RCC 7860 (cell line): ENCODE data around the gene ARMC2.

Source experiments
- DNase-seq: peaks from one replicate; pipeline ENCODE4 v3.0.0-alpha.2; 2015; ENCODE audit warnings: low spot score
- FAIRE-seq: peaks from 2 replicates; lab custom pipeline; 2012; peaks lifted over from hg19 to GRCh38; lab: Jason Lieb, UNC

ARMC2 gene

DNA sequence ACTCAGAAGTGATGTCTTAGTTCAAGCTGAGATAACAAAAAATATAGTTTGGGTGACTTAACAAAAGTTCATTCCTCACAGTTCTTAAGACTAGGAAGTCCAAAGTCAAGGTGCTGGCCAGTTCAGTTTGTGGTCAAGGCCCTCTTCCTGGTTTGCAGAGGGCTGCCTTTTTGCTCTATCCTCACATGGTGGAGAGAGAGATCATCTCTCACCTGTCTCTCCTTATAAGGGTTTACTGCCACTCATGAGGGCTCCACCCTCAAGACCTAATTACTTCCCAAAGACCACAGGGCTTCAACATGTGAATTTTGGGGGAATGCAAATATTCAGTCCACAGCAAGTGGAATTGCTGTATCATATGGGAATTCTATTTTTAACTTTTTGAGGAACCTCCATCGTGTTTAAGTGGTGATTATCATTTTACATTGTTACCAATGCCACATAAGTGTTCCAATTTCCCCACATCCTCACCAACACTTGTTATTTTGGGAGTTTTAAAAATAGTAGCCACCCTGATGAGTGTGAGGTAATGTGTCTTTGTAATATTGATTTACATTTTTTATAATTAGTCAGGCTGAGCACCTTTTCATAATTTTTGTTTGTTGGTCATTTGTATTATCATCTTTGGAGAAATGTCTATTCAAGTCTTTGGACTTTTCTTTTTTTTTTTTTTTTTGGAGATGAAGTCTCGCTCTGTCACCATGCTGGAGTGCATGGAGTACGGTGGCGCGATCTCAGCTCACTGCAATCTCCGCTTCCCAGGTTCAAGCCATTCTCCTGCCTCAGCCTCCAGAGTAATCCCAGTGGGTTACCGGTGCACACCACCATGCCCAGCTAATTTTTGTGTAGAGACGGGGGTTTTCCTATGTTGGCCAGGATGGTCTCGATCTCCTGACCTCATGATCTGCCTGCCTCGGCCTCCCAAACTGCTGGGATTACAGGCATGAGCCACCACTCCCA is 134.2 kb downstream of the ARMC2 start:
- no peak for FAIRE-seq
- no peak for DNase-seq

DNA sequence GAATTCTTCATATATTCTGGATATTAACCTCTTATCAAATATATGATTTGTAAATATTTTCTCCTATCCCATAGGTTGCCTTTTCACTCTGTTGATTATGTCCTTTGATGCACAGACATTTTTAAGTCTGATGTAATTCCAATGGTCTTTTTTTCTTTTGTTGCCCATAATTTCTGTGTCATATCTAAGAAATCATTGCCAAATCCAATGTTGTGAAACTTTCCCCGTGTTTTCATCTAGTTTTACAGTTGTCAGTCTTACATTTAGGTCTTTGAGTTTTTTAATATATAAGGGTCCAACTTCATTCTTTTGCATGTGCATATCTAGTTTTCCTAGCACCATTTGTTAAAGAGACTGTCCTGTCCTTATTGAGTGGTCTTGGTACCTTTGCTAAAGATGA is 134.9 kb downstream of the ARMC2 start:
- DNase-seq, result no peak
- FAIRE-seq, result no peak

DNA sequence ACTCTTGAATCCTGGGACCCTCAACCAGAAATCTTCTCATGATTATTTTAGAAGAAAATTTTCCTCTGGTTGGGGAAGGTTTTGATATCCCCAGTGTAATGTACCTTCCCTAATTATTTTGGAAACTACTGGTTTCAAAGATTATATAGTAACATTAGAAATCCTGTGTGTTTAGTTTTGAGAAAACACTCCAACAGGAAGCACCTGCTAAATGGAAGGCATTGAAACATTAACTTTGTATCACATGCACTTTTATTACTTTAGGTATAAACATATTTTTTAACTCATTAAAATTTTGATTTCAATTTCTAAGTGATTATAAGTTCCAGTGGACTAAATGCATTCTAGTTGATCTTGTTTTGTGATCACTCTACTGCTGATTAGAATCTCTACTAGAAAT is 137.1 kb downstream of the ARMC2 start:
- no peak for FAIRE-seq
- no peak for DNase-seq

DNA sequence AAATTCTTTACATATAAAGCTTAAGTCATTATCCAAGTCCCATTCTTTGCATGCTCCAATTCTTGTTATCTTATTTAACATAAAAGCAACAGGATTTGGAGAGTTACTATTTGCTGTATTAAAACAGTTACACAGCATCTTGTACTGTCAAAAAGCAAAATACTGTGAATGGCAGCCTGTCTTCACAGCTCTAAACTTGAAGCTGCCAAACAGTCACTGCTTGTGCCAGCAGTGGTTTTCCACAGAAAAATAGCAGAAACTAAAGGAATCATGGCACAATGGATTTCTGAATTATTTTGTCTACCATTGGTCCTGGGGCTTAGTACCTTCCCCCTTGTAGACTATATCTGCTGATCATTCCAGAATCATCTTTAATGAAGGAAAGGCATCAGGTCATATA is 138.9 kb downstream of the ARMC2 start:
- FAIRE-seq, result no peak
- DNase-seq, result no peak

DNA sequence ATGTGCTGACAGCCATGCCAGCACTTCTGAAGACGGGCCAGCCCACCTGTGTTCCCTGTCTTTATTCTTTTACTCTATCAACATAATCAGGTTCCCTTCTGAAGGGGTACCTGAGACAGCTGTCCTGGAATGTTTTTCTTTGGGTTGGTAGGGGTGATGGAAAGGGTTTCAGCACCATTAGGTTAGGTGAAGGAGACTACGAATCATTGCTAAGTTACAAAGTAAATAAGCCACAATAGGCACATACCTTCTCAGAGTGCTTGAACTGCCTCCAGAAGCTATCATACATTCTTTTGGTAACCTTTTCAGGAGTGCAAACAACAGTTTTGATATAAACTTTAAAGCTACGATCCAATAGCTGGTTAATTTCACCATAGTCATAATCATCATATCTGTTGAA is 140.1 kb downstream of the ARMC2 start:
- no peak for FAIRE-seq
- no peak for DNase-seq

DNA sequence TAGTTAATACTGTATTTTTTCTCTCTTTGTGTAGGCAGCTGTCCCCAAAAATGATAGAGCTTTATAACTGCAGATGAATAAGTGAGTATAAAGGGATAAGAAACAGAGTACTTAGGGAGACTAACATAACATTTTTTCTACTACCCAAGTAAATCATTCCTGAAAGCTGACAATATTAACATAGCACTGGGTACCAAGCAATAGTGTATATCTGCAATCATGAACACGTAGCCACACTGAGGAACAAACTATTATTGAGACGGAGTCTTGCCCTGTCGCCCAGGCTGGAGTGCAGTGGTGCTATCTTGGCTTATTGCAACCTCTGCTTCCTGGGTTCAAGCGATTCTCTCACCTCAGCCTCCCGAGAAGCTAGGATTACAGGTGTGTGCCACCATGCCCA is 140.5 kb downstream of the ARMC2 start:
- FAIRE-seq (no peak), DNase-seq (no peak)

DNA sequence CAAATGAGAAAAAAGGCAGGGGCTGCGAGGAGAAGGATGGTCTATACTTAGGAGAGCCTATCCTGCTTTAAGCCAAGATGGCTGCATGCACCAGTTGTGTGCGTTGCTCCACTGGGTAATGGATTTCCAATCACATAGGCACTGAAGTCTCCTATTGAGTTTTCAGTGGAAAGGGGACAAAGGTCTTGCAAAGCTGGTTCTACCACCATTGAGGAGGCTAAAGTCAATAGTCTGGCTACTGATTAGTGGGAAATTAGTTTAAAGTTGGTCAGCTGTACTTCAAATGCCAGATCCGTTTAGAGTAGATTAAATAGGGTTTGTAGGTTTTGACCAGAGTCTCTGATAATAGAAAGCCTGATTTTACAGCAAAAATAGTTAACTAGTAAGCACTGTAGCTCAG is 141.5 kb downstream of the ARMC2 start:
- no peak for FAIRE-seq
- DNase-seq, result no peak

DNA sequence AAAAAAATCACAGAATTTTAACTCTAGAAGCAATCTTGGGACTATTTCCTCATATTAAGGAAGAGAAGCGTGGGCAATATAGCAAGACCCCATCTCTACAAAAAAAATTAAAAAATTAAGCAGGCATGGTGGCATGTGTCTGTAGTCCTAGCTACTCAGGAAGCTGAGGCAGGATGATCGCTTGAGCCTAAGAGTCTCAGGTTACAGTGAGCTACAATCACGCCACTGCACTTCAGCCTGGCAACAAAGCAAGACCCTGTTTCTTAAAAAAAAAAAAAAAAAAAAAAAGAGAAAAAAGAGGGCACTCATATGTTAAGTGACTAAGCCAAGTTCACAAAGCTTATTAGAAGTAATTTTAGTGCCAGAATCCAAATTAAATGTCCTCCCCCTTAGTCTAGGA is 145.7 kb downstream of the ARMC2 start:
- DNase-seq (no peak), FAIRE-seq (no peak)

DNA sequence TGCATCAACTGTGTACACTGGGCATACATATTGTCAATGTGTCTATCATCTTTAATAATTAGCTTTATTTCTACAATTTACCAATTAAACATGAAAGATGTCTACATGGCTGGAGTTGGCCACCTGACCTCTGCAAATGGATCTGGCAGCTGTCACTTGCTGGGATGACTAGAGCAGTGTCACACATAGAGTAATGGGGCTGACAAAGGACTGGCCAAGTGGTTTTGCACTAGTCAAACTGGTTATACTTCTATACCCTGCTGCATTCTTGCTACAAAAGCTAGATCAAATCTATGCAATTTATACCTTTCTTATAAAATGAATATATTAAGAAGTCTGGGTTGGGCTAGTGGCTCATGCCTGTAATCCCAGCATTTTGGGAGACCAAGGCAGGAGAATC is 147.1 kb downstream of the ARMC2 start:
- FAIRE-seq (no peak), DNase-seq (no peak)

DNA sequence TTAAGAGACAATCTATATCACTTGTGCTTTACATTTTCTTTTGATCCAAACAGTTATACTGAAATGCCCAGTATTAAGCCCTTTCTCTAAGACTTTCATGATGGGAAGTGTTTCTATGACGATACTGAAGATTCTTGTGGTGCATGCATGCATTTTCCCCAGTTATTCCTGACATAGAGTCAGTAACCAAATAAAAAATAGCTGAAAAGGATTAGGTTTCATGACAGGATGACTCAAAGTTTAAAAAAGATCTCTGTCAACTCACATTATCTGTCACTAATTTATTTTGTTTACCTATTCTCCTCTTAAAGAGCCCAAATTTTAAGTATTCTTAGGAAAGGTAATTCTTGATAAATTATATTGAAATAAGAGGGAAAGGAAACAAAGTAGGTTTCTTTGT is 148.0 kb downstream of the ARMC2 start:
- FAIRE-seq (no peak), DNase-seq (no peak)

DNA sequence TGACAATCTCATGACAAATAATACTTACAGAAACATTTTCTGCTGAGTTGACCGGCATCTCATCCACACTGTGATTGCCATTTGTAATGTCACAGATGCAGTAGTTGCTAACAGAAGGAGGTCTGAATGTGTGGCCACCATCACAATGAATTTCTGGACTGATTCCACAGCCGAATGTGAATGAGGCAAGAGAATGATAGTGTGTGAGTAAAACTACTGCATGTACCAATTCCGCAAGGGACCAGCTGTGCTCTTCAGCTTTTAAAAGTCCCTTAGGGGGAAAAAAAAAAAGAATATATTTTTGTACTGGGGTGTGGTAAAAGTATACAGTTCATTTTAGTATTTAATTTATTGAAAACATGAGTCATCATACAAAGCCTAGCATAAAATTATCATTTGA is 150.3 kb downstream of the ARMC2 start:
- DNase-seq, result no peak
- FAIRE-seq, result no peak

DNA sequence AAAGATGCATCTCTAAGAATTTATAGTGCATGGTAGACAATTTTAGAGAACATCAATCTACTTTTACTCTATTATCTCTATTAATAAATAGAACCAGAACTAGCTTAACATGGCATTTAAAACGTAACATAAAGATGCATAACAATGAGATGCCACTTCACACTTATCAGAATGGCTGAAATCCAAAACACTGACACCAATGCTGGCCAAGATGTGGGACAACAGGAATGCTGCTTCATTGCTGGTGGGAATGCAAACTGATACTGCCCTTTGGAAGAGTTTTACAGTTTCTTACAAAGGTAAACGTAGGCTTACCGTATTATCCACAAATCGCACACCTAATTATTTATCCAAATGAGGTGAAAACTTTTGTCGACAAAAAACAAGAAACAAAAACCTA is 151.2 kb downstream of the ARMC2 start:
- FAIRE-seq (no peak), DNase-seq (no peak)

DNA sequence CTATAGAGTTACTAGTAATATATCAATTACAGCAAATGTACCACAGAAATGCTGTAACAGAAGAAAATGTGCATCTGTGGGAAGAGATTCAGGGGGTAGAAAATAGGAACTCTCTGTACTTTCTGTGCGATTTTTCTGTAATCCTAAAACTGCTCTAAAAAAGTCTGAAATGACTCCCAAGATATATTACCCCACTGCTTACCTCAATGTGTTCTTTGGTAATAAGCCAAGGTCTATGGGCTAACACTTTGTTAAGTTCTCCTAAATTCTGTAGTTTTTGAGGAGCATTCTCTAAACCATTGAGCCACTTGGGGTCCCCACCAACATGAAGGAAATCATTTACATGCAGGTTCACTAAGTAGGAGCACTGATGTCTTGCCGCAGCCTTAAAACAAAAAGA is 152.1 kb downstream of the ARMC2 start:
- FAIRE-seq (no peak), DNase-seq (no peak)

DNA sequence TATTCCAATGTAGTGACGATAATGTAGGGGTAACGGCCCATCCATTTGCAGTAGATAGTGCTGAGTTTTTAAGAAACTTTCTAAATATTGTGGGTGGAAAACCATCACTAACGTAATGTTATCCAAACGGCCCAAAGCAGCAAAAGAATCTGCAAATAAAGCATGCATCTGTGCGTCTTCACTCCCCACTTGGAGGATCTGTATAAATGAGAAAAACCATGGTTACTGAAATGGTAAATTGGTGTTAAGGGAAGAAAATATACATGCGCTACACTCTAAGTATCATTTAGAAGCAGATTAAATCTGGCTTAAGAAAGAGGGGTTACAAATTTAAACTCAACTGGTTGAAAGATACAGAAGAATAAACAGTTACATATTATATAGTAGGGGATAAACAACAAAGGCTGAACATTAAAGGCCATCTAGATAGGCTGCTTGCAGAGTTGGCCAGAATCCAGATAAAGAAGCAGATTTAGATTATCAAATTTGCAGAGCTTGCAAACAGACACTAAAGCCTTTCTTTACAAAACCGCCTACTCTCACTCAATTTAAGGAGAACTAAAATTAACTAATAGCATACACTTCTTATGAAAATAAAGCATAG is 153.2 kb downstream of the ARMC2 start:
- FAIRE-seq, result no peak
- DNase-seq, result no peak

DNA sequence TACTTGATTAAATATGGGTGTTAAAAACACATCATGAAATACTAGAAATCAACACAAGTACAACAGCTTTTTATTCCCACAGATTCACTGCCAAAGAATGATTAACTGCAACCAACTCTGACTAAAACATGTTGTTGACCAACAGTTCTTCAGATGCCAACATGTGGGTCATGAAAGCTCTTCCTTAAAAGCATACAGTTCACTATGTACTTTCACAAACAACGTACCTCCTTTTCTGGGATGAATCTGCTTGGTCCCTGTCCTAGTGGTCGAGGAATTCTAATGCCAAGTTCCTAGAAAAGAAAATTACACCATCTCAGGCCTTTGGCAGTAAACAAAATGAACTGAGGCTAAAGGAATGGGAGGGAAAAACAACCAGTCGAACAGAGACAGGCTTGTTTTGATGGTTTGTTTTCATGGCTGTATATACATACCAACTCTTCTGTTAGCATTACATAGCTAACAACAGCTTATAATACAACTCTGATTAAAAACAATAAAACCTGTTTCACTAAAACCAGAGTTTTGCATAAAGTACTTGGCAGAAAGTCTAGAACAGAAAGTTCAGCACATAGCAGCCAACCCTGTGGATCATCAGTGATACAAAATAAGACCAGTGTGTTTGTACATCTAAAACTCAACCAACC is 154.0 kb downstream of the ARMC2 start:
- FAIRE-seq (no peak), DNase-seq (no peak)

DNA sequence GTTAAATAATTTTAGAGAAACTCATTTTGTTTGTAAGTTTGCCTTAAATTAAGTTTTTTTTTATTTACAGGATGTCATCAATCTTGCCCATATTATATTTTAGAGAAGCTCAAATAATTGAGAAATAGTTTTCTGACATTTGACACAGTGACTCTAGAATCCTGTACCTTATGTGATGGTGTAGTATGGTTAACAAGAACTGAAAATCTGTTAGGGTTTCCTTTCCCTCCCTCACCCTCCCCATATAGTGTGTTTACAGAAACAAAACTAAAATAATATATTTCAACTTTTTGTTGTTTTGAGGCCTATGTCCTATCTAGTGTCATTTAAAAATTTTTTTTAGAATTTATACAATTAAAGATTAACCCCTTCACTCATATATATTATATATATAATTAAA is 154.7 kb downstream of the ARMC2 start:
- FAIRE-seq (no peak), DNase-seq (no peak)

DNA sequence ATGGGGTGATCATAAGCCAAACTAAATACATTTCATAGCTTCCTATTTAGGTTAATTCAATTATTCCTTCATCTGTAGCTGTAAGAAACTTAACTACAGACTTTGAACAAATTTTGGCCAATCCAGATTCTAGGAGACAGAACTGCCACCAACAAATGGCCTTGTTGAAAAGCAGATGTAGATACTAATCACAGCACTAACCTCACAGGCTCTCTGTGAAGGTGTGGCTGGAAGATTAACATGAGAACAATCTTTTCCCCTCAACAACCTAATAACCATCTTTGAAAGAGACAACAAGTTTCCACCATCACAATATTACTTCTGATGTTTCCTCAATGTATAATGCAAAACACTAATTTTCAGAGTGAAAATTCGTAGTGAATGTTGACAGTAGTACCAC is 158.6 kb downstream of the ARMC2 start:
- FAIRE-seq (no peak), DNase-seq (no peak)

DNA sequence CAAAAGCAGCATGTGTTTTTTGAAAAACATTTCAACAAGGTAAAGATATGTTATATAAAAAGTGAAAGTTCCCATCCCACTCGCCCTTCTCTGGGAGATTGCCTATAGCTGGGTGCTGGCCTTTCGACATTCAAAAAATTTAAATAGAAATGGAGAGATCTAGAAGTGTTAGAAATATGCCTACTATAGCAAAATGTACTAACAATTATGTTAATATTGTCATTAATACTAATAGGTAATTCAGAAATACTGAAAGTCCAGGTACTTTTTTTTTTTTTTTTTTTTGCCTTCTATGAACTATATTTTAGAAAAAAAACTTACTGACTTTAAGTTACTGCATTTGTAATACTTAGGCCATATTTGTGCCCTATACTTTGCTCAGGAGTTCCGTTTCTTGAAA is 159.3 kb downstream of the ARMC2 start:
- DNase-seq (no peak), FAIRE-seq (no peak)

DNA sequence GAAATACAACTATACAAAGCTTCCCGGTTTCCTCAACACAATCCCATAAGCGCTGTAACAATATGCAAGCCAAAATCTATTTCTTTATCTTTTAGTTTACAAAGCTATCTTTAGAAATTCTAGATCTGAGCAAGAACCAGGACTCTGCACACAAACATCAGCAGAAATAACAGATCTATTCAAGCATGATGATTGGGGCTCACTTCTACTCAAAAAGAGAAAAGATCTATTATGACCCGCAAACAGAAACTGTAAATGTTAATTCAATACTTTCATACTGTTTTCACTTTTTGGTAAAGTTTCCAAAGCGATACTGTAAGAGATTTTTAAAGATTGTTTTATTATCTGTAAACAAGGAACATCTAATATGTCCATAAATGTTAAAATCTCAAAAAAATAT is 159.8 kb downstream of the ARMC2 start:
- FAIRE-seq (no peak), DNase-seq (no peak)

DNA sequence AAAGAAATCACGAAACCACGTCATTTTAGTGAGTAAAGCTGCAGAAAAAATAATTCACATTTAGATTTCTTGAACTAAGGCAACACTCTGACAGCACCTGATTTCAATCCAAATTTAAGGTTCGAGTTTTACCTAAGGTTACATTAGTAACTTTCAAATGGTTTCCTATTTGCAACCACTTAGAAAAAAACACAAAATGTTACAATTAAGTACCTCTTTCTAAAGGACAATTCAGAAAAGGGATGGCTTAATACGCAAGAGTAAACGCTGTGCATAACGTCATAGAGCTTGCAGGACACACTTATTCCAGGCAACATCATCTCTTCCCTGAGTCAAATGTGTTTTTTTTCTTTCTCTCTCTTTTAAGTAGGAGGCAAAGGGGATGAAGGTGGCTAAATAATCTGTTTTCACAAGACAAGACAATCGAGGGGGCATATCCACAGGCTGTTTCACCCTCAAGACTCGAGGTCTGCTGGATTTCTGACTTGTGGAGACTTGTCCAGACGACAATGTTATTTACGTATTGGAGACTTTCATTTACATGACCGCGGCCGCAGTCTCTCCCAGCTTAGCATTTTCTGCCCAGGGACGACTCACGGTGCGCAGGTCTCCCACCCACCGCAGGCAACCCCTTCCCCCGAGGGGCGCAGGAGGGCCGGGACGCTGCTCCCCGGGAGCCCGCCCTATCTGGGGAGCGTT is 160.5 kb downstream of the ARMC2 start:
- DNase-seq (no peak), FAIRE-seq (no peak)

DNA sequence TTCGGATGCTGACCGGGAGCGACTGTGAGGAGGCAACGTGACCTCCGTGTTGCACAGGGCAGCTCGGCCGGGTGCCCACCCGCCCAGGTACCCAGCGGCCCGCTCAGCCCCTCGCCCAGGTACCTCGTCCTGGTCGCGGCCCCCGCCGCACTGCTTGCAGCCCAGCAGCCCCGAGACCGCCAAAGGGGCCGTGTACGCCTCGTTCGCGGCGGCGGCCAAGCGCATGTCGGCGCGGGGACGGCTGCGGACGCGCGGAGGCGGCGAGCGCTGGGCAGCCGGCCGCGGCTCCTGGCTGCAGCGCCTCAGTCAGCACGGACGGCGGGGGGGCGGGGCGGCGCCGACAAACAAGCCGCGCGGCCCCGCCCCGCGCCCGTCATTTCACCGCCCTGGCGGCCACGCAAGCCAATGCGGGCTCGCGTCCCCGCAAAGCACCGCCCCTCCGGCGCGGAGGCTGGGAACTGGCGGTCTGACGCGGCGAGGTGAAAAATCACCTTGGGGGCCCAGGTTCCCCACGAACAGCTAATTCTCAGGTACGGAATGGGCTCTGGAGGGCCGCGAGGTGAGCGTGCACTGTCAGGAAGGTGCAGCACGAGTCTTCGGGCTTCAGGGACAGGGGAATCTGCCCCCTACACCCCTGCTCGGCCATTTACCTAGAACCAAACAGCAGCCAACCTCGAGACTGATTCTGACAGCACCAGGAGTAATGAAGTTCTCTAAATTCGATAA is 161.2 kb downstream of the ARMC2 start:
- FAIRE-seq (no peak), DNase-seq (peak; percentile 53)
